Femur (tissue), 1 donor: ENCODE results near the gene YBX3.

Experiments
- DNase-seq: peaks from one replicate; pipeline ENCODE4 v3.0.0-alpha.2; 2017

The YBX3 gene

GRCh38 chr12:10721651-10722501 lies 1.2 kb downstream of the YBX3 start:
- peak; percentile 94 for DNase-seq

- no peak for DNase-seq
Observed at GRCh38 chr12:10720974-10721650, 2.0 kb downstream of the YBX3 start.

DNA sequence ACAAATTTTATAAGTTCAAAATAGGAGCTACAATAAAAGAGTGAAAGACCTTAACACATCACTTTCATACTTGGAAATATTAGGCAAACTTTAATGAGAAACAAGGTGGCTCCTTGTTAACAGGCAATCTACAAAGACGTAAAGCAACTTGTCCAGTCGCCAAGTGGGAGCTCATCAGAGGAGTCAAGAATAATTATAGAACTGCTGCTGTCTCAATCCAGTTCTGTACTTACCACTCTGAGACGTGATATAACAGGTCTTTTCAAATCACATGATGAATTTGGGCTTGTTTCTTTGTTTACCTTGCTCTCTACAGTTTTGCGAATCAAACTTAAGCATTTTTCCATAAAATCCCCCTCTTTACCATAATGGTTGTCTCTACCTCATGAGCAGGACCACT lies 3.6 kb downstream of the YBX3 start:
- DNase-seq, result no peak

DNA sequence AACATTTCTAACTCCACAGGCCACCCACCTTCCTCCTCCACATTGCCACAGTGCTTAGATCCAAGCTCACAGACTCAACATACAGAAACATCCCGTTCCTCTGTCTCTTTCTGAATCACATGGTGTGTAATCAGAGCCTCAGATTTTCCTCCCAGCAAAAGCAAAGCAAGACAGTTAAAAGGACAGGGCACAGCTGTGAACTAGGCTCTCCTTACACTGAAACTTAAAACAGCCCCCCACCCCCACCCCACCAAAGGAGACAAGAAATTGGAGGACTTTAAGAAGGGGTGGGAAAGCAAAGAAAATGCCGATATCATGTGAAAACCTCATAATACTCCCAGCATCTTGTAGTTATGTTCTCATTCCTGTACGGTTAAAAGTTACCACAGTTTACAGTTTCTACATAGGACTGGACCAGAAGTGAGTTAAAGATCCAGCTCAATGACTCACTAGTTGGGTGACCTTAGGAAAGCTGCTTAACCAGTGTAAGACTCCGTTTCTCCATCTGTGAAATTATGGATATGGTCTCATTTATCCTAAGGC lies 4.8 kb downstream of the YBX3 start:
- peak; percentile 29 for DNase-seq

DNA sequence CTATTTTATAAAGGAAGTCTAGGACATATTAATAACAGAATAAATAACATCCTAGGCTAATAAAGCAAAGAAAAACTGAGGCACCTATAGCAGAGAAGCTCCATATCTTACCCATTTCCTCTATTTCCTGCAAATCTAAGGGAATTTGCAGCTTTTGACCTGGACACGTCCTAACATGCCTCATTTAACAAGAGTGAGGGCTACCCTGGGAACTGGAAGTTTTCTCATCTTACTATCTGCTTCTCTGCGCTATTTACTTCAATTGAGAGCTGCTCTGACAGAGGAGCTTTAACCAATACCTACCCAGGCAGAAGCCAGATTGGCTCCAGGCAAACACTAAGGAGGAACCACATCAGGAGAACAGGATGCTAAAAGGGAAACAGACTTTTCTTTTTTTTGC lies 5.7 kb downstream of the YBX3 start:
- no peak for DNase-seq

DNA sequence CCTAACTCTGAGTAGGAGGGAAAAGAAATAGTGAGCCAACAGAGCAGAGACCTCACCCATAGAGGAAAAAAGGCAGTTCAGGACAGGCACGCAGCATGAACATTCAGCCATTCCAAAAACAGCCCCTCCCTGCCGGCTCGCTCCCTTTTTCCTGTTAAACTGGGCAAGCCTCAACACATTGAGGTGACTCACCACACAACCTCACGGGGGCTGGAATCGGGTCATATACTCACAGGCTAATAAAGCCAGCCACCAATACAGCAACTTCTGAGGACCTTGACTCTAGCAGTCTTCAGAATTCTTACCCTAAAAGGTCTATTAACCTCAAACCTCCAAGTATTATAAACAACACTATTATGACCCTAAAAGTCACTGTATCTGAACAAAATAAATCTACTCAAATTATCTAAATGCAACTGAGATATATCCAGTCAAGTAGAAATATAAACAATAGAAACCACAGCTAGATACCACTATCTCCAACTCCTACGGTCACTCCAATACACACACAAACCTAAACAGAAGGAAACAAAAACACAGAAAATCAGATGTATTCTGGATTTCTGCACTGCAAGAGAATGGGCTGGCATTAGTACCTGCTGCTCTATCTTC lies 6.3 kb downstream of the YBX3 start:
- DNase-seq, result peak; percentile 83

- no peak for DNase-seq
Observed at GRCh38 chr12:10716277-10716676, 6.8 kb downstream of the YBX3 start.

DNA sequence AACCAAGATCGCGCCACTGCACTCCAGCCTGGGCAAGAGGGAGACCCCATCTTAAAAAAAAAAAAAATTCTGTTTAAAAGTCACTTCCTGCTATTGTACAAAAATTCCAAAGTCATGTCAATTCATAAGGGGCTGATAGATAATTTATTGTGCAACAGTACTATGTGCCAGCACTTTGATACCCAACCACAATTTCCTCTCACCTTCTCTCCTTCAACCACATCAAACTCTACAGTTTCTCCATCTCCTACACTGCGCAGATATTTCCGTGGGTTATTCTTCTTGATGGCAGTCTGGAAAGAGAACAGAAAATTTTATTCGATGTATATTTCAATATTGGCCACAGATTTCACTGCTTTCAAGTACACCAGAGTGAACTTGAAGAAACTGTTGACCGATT lies 7.6 kb downstream of the YBX3 start:
- no peak for DNase-seq

DNA sequence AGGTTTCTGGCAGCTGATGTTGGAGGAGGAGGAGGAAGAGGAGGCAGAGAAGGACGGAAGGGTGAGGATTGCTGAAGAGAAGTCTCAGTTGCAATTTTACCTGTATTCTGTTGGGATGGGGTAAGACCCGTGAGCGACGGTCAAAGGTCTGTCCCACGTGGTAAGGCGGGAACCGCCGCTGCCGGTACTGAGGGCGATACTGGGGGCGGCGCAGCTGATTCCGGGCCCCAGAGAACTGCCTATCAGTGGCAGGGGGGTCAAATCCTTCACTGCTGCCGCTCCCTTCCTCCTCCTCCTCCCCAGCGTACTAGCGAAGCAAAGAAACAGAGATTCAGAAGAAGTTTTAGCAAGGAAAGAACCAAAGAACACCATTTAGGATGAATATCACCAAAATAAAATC lies 13.3 kb downstream of the YBX3 start:
- DNase-seq, result no peak

DNA sequence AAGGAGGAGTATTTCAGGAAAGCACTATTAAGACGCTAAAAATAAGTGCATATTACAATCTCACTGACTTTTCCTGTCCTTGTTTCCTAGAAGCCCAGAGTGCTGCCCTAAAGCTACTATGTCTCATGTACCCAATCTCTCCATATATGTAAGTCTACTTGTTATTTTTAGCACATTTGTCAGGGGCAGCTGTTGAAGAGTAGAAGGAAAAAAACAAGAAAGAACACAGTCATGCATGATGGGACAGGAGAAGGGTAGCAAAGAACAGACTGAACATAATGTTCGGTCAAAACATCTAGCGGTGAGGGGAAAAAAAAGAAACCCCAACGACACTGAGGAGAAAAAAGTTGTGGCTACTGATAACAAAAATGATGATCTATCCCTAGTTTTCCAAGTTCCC lies 14.3 kb downstream of the YBX3 start:
- DNase-seq, result no peak

DNA sequence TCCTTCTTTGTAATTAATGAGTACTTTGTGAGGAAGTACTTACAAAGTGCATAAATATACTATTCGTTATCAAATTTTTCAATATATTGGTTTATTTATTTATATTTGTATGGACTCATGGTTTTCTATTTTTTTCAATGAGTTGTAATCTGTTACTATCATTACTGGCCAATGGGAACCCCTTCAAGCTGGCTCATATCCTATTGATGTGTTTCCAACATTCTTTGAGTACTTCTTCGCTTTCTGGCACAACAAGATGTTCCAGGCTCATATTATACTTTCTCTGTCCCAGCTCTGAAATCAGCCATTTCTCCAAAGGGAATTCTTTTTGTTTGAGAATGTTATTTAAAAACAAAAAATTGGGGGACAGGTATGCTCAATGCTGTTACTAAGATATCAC lies 17.5 kb downstream of the YBX3 start:
- DNase-seq, result no peak

DNA sequence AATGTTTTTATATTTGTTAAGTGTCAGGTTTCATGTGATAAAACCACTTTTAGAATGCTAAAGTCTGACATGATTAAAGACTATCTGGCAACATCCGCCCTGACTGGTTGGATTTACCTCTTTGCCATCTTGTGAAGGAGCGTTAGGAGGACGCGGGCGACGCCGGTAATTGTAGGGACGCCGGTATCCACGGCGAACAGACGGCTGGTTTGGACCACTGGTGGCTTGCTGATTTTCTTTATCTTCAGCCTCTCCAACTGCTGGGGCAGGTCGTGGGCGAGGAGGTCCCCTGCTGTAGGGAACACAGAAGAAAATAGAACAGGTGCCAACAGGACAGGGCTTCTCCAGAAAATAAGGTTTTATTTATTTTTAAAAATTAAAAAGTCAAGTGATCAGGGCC lies 21.3 kb downstream of the YBX3 start:
- no peak for DNase-seq

- DNase-seq, result no peak
Observed at GRCh38 chr12:10701131-10701681, 21.9 kb downstream of the YBX3 start.

DNA sequence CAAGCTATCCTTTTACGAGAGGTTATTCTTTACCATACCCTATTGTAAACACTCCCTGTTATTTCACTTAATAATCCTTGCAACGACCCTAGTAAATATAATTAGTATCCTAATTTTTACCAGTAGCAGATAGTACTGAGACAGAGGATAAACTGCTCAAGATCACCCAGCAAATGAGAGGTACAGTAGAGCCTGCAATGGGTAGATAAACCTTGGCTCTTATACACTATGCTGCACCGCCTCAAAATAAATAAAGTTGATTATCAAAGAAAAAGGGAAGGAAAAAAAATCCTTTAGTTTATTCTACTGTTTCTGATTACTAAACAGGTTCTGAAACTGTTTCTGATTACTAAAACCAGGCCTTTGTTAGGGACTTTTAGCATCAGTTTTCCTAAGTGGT lies 22.5 kb downstream of the YBX3 start:
- DNase-seq, result no peak

DNA sequence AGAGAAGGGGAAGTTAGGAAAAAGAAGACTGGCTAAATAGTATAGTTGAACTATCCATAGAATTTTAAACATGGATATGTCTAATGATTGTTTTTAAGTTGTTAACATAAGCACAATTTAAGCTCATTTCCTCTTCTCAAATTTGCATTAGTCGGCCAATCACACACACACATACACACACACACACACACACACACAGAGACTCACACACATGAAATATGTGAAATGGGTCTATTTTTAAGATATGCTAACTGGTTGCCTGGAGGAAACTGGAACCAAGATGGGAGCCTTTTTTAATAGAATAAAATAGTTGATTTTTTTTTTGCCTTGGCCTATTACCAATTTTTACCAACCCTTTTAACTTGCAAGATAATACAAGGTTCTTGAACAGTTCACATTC lies 25.3 kb downstream of the YBX3 start:
- DNase-seq, result no peak

DNA sequence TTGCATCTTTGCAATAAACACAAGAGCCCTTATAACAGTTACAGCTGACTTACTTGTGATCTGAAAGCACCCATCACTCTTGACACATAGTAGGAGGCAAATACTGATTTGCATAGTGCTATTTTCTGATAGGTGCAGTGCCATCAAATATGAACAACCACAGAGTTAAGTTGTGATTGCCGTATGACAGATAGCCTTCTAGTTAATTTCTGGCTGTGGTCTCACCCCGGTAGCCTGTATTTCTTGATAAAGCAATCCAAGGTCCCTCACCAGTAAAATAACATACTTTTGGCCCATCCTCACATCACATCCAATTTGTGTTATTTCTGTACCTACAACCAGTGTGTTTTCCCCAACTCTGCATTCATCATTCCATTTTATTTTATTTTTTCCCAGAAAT lies 26.0 kb downstream of the YBX3 start:
- no peak for DNase-seq

DNA sequence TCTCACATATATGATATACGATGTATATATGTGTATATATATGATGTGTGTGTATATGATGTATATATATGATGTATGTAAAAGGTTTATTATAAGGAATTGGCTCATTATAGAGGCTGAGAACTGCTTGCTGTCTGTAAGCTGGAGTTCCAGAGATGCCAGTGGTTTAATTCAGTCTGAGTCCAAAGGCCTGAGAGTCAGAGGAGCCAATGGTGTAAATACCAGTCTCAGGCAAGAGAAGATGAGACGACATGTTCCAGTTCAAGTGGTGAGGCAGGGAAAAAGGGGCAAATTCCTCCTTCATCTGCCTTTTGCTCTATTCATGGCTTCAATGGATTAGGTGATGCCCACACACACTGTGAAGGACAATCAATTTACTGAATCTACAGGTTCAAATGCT lies 32.2 kb downstream of the YBX3 start:
- no peak for DNase-seq

- DNase-seq, result no peak
Observed at GRCh38 chr12:10689146-10689545, 34.0 kb downstream of the YBX3 start.

- DNase-seq, result no peak
Observed at GRCh38 chr12:10688042-10688441, 35.1 kb downstream of the YBX3 start.

- peak; percentile 46 for DNase-seq
Observed at GRCh38 chr12:10673659-10674384, 49.3 kb downstream of the YBX3 start, which contains the start of gene STYK1. Gene STYK1, minus strand, starts transcription at chr12:10674052. Its CDS starts 39,434 bp downstream, at chr12:10634618.

DNA sequence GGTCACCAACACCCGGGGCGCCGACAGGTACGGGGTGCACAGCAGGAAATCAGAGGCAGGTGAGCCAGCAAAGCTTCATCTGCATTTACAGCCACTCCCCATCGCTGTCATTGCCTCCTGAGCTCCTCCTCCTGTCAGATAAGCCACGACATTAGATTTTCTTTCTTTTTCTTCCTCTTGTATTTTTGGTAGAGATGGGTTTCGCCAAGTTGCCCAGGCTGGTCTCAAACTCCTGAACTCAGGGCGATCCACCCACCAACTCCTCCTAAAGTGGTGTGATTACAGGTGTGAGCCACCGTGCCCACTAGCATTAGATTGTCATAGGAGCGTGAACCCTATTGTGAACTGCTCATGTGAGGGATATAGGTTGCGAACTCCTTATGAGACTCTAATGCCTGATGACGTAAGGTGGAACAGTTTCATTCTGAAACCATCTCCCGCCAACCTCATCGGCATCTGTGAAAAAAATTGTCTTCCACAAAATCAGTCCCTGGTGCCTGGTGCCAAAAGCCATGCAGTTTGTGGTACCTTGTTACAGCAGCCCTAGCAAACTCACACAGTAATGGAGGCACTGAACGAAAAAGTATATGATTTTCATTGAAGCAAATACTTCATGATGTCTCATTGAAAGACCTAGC lies 50.8 kb downstream of the YBX3 start:
- no peak for DNase-seq

GRCh38 chr12:10669533-10669932 lies 53.6 kb downstream of the YBX3 start:
- no peak for DNase-seq
